KMS-11 (cell line): Measurements from ENCODE around the gene ARG2.

Source experiments
- H2AFZ ChIP-seq: fragments of 200-600 bp; sonication (generic); 2 replicates; pipeline ENCODE4 v1.6.1; 2016; ENCODE audit warnings: antibody characterized with exemption, mixed run types, low read depth
- H3K27ac ChIP-seq: fragments of 200-600 bp; sonication (generic); 2 replicates; pipeline ENCODE4 v1.6.1; 2016; ENCODE audit warnings: mild to moderate bottlenecking, mixed run types
- H3K27me3 ChIP-seq: fragments of 200-600 bp; sonication (generic); 2 replicates; pipeline ENCODE4 v1.6.1; 2017; ENCODE audit warnings: mild to moderate bottlenecking, low read depth, mixed run types, moderate library complexity; ENCODE audit not compliant: insufficient read depth
- H3K36me3 ChIP-seq: fragments of 200-600 bp; sonication (generic); 2 replicates; pipeline ENCODE4 v1.6.1; 2017; ENCODE audit warnings: mild to moderate bottlenecking, mixed run types; ENCODE audit not compliant: insufficient read depth
- H3K4me1 ChIP-seq: fragments of 200-600 bp; sonication (generic); 2 replicates; pipeline ENCODE4 v1.6.1; 2016; ENCODE audit warnings: mild to moderate bottlenecking, low read depth, mixed run types; ENCODE audit not compliant: poor library complexity, severe bottlenecking
- H3K4me2 ChIP-seq: fragments of 200-600 bp; sonication (generic); 2 replicates; pipeline ENCODE4 v1.7.0; 2016; ENCODE audit warnings: mild to moderate bottlenecking, mixed run types
- H3K4me3 ChIP-seq: fragments of 200-600 bp; sonication (generic); IDR thresholded peaks from 2 replicates; pipeline ENCODE4 v1.6.1; 2017; ENCODE audit warnings: low read depth, low read length, mixed read lengths; ENCODE audit not compliant: insufficient read depth
- H3K79me2 ChIP-seq: fragments of 200-600 bp; sonication (generic); 2 replicates; pipeline ENCODE4 v1.6.1; 2016; ENCODE audit warnings: low read depth, mixed run types; ENCODE audit not compliant: insufficient read depth
- H3K9ac ChIP-seq: fragments of 200-600 bp; sonication (generic); 2 replicates; pipeline ENCODE4 v1.6.1; 2016; ENCODE audit warnings: mild to moderate bottlenecking, mixed run types
- H4K20me1 ChIP-seq: fragments of 200-600 bp; sonication (generic); 2 replicates; pipeline ENCODE4 v1.6.1; 2016; ENCODE audit warnings: mild to moderate bottlenecking, mixed run types; ENCODE audit not compliant: insufficient read depth
- CTCF ChIP-seq: fragments of 200-600 bp; sonication (generic); conservative IDR thresholded peaks from 2 replicates; pipeline ENCODE4 v1.6.1; 2017; ENCODE audit warnings: low read depth, mild to moderate bottlenecking, antibody characterized with exemption, low read length, moderate library complexity, mixed read lengths

Gene ARG2

DNA sequence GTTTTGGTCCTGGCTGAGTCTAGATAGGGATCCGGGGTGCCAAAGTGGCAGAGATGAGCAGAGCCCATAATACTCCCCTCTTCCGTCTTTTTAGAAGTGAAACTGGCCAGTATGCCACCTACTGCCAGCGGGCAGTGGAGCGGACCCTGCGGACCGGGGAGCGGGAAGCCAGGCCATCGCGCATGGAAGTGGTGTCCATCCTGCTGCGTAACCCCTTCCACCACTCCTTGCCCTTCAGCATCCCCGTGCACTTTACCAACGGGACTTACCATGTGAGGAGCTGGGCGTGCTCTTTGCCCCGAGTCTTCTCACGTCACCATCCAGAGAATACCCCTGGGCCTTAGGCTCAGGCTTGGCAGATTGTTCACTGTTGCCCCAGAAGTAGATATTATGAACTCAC, 40.7 kb upstream of the ARG2 start:
- no peak overlapping the region for H3K4me3 ChIP-seq
- no peaks in the 10 kb centered on the region for H3K27me3 ChIP-seq
- H2AFZ ChIP-seq = no peak overlapping the region
- no peak overlapping the region for H3K27ac ChIP-seq
- H4K20me1 ChIP-seq = no peaks in the 10 kb centered on the region
- H3K79me2 ChIP-seq = no peaks in the 10 kb centered on the region
- no peaks in the 10 kb centered on the region for H3K4me1 ChIP-seq
- H3K4me2 ChIP-seq = no peak overlapping the region
- H3K36me3 ChIP-seq = no peaks in the 10 kb centered on the region
- TF ChIP-seq CTCF = no peak
- H3K9ac ChIP-seq = no peak overlapping the region

- no peaks in the 10 kb centered on the region for H3K27me3 ChIP-seq
- no peak overlapping the region for H3K4me2 ChIP-seq
- no peaks in the 10 kb centered on the region for H3K4me1 ChIP-seq
- H3K79me2 ChIP-seq = no peaks in the 10 kb centered on the region
- H2AFZ ChIP-seq = no peak overlapping the region
- H3K9ac ChIP-seq = no peak overlapping the region
- H4K20me1 ChIP-seq = no peaks in the 10 kb centered on the region
- no peak for TF ChIP-seq CTCF
- H3K36me3 ChIP-seq = no peaks in the 10 kb centered on the region
- no peak overlapping the region for H3K4me3 ChIP-seq
- no peak overlapping the region for H3K27ac ChIP-seq
Measured at GRCh38 chr14:67579636-67580035, 40.1 kb upstream of the ARG2 start.

DNA sequence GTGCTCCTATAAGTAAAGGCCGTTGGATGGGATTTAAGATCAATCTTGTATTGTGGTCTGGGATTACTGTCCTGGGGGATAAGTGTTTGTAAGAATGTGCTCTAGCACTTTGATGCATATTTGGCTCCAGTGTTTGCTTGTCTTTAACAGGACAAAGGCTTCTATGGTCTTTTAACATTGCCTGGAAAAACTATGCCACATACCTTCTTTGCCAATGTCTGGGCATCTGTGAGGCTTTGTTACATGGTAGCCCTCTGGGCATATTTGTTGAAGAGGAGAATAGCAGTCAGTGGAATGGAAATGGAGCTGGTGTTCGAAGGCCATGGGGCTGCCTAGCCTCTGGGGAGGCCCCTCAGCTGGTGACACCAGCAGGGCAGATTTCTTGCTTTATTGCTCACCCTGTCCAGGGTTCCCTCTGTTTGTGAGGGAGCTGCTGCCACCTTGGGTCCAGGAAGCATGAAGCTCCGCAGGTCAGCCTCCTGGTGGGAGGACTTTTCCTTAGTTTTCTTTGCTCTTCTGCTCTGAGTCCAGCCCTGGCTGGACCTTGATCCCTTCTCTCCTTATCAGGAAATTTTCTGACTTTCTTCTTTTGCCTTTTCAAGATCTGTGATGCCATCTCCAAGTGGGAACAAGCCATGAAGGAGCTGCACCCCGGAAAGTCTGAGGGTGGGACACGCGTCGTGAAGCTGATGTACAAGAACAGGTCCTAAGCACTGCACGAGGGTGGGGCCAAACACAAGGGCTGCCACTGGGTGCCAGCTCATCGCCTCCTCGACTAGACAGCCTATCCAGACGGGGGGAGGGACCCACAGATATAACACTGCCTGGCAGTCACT, 39.2 kb upstream of the ARG2 start:
- H3K27ac ChIP-seq = no peak overlapping the region
- H3K4me2 ChIP-seq = no peak overlapping the region
- no peaks in the 10 kb centered on the region for H3K4me1 ChIP-seq
- H3K9ac ChIP-seq = no peak overlapping the region
- H4K20me1 ChIP-seq = no peaks in the 10 kb centered on the region
- no peak overlapping the region for H2AFZ ChIP-seq
- H3K27me3 ChIP-seq = no peaks in the 10 kb centered on the region
- H3K36me3 ChIP-seq = no peaks in the 10 kb centered on the region
- TF ChIP-seq CTCF = no peak
- no peaks in the 10 kb centered on the region for H3K79me2 ChIP-seq
- H3K4me3 ChIP-seq = no peak overlapping the region

GRCh38 chr14:67581643-67582042, 38.1 kb upstream of the ARG2 start:
- Histone ChIP-seq H3K4me3 (no peak overlapping the region), H3K27ac (no peak overlapping the region), H2AFZ (no peak overlapping the region), H3K27me3 (no peaks in the 10 kb centered on the region), H4K20me1 (no peaks in the 10 kb centered on the region), H3K36me3 (no peaks in the 10 kb centered on the region), H3K9ac (no peak overlapping the region), H3K4me1 (no peaks in the 10 kb centered on the region), H3K4me2 (no peak overlapping the region), H3K79me2 (no peaks in the 10 kb centered on the region)
- no peak for TF ChIP-seq CTCF
